Stimulated activated CD4-positive, alpha-beta T cell treated with anti-CD3 and anti-CD28 coated beads, Interleukin-4, amount 100 ng/mL, for 48 hours (primary cell): Measurements from ENCODE around the gene ESRRB.

Source experiments
- DNase-seq, 2 donors: peaks; one replicate each; pipeline ENCODE4 v3.0.0-alpha.2; 2020; ENCODE audit warnings: low read depth in 2 of 2

ESRRB gene

DNA sequence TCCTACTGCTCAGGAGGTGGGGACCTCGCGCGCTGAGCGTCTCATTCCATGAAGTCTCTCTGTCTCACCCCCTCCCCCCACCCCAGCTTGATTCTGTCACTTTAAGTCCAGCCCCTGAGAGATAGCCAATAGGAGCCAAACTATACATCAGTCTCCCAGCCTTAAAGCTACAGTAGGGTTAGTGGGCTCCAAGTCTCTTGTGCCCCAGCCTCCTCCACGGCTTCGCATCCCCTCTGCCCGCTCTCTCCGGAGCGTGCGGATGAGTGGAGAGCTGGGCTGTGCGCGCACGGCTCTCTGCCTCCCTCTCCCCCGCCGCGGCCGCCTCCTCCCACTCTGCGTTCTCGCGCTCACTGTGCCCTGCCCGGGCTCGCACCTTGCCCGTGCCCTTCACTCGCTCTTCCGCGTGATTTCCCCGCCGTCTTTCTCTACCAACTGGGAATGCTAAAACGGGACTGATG lies at the start of gene ESRRB:
Gene ESRRB (plus strand): TSS at position 191 of the 458 bp plus-strand sequence. CDS start 265 bp downstream, at position 456.
- DNase-seq = no peak

DNA sequence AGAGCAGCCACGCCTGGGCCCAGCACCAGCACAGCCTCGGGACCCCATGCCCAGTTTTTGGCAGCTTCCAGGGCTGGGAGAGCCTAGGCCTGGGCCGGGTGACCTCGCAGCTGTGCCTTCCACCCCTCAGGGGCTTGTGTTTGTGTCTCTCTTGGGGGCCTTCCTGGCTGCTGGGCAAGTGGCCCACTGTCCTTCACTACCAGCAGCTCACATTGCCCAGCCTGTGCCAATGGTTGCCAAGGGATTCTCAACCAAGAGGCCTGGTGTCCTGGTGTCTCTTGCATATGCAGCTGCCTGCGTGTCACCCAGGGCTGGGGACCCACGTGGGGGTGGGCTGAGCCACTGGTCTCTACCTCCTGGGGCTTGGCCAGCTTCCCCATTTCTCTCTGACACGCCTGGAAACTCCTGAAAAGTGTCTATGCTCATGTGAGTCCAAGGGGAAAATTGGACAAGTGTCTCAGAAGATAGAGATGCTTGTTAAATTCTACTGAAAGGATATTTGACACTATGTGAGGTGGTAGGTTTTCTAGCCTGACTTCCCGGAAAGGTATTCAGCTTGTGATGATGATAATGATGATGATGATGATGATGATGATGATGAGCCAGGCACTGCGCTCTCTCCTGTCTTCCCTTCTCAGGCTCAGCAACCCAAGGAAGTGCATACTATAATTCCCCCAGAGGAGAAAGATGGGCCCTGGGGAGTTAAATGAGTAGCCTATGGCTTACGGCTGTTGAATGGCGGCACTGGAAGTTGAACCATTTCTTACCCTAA lies 48.8 kb upstream of the ESRRB start:
- no peak for DNase-seq

DNA sequence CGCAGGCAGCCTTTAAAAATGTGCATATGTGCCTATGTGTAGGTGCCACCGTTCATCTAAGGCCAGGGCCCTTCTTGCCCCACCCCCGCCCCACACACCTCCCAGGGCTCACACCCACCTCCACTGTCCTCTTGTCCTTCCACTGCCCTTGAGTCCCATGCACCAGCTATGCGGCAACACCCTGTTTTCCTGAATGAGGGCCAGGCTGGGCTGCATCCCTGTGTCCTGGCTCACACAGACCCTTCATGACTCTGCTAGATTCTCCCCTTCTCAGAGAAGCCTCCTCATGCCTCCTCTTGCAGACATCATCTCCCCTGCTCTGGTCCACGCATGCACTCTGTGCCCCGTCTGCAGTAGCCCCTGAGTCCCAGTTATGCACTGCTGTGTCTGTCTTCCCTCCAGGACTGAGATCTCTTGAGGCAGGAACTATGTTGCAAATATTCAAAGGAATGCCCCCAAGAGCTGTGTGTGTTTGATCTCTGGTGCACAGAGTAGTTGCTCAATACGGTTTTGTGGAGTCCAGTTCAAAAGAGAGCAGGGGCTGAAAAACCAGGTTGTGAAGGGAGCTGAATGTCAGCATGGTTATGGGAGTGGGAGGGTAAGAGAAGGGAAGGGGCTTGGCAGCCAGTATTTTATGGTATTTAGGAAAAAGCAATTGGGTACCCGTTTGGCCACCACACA lies 47.3 kb upstream of the ESRRB start:
- no peak for DNase-seq

DNA sequence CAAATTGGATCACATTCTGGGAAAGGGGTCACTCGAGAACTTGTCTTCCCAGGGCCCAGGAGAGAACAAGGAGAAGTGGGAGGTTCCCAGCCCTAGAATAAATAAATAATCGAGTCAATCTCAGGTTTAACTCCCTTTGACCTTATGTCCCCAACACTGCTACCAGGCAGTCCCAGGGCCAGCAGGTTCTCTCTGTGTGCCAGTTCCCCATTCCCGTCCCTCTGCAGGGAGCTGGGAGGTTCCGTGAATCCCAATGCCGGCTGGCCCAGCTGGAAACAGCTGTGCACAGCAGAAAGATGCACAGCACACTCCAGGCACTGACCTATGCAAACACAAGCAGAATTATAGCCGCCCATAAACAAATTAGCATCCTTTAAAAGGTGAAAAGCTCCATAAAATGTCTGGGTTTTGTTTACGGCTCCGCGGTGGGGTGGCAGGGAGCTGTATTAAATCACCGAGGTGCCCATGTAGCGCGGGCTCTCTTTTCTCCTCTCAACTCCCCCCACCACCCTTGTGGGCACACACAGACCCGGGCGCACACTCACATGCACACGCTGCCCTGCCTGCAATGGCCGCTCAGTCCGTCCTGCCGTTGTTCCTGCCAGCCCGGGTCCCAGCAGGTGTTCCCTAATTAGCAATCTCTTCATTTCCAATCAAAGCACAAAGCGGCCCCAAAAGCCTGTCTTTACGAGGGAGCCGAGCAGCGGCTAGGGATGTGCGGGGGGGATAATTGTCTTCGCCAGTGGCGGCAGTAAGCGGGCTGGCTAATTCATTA lies 46.6 kb upstream of the ESRRB start:
- no peak for DNase-seq

DNA sequence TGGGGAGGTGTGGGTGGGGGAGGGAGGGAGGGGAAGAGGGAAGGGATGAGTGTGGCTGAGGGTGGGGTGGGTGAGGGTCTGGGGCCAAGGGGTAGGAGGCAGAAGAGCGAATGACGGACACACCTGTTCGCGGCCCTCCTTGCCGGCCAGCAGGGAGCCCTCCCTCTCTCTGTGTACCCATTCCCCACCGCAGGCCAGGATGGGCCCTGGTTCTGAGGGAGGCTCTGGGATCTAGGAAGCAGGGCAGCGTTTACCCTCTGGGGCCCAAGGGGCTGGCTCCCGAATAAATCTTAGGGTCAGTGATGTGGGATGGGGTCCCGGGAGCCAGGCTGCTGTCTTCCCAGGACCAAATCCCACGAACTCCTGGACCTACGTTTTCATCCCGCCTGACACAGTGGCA lies 46.0 kb upstream of the ESRRB start:
- DNase-seq = no peak

DNA sequence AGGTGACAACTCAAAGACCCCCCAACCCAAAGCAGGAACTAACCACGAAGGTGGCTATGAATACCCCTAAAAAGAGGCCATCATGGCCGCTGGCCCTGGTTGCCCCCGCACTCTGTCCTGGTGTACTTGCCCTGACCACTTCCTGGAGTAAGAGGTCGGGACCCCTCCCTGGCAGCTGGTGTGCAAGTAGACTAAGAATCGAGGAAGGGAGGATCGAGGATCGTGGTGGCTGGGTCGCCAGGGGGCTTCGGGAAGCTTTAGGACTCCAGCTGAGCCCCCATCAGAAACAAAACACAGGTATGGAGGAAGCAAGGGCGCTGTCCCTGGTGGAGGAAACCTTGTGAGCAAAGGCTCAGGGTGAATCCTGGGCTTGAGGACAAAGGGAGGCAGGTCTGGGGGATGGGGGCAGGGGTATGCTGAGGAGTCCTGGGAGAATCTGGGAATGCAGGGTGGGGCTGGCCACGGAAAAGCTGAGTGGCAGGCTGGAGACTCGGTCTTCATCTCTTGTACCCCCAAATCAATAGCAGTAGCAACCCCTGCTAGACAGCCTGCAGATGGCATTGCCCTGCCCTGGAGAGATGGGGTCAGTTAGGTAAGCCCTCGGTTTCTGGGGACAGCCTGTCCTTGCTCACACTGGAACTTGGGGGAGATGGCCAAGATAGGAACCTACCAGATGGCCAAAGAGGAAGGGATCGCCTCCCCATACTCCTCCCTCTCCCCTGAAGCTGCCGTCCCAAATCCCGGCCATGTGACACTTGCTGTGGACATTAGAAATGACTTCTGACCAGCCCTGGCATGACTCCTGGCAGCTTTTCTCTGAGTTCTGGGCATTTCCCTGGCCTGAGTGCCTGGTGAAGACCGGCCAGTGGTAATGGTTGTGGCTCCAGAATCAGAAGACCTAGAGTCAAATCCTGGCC lies 45.3 kb upstream of the ESRRB start:
- no peak for DNase-seq

DNA sequence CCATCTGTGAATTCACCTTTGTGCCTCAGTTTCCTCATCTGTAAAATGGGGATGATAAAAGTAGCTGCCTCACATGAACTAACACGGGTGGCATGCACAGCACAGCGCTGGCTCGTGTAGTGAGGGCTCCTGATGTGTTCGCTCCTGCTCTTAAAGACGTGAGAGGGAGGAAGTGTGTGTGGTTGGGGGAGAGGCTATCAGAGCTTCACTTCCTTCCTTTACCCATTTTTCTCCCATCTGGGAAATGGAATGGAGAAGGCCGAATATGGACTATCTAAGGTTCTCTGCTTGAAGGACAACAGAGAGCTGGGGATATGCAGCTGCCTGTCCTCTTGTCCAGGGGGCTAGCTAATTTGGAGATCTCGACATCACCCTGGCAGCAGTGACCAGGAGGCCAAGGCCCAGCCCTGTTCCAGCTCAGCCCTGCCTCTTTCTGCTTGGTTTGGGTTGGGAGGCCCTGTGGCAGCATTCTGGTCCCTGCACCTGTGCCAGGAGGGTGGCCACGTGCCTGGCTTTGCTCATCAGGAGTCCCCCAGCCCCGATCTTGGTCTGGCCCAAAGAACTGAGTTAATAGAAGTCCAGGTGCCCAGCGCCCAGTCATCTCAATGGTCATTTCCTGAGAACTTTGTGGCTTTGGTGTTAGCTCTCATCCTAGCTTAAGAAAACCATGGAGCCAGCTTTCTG lies 44.5 kb upstream of the ESRRB start:
- DNase-seq = no peak

DNA sequence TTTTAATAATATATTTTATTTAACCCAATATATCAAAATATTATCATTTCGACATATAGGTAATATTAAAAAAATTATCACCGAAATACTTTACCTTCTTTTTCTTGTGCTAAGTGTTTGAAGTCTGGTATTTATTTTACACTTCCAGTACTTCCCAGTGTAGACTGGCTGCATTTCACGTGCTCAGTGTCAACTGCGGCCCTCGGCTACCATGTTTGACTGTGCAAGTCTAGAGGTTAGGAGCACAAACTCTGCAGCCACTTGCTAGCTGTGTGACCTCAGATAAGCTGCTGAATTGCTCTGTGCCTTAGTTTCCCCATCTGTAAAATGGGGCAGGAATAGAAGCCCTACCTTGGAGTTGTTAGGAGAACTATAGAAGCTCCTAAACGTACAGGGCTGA lies 42.3 kb upstream of the ESRRB start:
- DNase-seq = no peak

DNA sequence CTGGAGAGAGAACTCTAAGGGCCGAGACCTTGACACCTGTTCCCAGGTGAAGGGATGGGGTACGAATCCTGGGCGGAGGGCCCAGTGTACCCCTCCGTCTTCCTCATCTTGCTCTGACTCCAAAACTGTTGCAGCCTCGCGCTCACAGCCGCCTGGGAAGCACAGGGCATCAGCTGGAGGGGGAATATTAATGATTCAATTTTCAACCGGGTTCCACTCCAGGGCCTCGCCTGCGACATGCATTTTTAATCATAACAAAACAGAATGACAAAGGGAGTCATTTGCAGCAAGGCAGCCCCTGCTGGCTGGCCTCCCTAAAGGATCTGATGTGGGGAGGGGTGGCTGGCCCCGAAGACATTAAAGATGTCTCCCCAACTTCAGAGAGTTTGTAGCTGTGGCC lies 41.6 kb upstream of the ESRRB start:
- DNase-seq = no peak

DNA sequence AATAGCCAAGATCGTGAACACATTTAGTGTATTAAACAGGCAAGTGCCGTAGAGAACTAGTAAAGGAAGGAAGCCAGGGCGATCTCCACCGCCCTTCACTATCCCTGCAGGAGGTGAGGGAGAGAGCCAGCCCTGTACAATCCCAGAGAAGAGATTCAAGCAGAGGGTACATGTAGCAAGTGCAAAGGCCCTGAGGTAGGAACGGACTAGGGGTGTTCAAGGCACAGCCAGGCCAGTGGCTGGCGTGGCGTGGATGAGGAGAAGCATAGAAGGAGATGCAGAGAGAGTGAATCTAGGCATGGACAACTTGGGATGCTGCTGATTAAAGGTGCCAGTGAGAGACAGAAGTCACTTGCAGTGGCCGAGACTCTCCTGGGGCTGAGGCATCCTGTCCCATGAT lies 39.1 kb upstream of the ESRRB start:
- no peak for DNase-seq

DNA sequence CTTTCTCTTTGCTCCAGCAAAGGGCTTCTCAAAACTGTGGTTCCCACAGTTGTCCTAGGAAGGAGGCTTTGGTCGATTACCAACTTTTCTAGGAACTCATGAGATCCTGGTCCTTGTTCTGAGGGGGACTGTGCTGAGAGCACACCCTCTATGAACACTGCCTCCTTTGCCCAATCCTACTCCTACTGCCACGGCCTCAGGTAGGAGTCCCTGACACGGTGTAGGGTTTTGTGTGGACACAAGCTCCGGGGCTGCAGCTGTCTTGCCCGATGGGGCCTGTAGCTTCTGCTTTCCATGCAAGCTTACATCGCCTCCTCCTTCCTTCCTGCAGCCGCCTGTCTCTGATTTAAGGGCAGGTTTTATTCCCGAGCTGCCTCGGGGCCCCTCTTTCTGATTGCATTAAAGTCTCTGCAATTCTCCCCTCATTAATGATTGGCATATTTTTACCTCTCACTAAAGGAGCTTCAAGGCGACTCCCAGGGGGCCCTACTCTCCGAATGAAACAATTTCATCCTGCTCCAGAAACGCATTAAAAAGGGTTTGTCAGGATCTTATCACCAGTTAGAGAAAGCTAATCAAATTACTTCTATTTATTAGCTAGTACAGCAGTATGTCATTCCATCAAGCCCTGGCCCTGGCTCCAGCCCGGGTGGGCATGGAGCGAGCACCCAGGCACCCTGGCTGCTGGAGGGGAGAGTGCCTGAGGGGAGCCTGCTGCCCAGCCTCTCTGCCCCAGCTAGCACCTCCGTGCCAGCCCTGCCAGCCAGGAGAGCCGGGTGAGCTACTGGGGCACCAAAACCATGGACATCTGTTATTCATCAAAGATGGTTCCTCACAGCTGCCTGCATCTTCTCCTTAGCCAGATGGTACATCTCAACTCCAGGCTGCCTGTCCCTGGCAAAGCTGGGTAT lies 38.0 kb upstream of the ESRRB start:
- no peak for DNase-seq

DNA sequence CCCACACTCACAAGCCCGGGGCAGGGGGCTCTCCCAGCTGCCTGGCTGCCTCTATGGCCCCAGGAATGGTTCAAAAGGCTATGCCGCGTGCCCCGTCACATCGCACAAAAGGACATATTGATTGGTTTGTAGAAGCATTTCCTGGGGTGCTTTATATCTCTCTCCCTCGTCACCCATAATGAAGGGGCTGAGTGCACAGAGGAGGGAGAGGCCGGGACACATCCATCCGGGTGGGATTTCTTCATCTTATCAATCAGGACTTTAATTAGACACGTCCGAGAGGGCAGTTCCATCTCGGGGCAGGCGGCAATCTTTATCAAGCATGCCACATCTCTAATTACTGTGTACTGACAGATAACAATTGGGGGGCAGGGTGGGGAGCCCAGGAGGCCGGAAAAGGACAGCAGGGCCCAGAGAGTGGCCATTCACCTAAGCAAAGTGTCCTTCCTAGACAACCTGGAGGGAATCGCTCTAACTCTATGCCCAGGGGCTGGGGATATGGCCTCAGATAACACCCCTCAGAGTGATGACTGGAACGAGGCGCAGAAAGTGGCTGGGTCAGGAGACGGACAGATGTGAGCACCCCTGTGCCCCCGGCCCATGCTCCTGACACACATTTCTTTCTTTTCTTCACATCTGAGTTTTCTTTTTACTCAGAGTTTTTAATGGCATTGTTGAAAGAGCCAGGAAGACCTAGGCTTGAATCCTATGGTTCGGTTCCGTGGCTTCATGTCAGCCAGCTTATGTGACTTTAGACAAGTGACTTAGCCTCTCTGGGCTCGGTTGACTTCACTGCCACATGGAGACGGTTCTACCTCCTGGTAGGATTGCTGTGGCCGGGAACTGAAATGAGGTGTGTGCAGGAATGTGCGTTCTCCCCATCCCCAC lies 36.0 kb upstream of the ESRRB start:
- DNase-seq = no peak

DNA sequence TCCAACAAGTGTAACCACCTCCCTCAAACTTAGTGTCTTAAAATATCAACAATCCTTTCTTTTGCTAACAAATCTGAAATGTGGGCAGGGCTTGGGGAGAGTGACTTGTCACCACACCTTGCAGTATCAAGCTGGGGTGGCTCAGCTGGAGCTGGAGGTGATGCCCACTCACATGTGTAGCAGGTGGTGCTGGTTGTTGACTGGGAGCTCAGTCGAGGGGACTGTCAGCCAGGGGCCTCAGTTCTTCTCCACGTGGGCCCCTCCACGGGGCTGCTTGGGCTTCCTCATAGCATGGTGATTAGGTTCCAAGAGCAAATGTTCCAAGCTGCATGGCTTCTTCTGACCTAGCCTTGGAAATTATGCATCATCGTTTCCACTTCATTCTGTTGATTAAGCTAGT lies 32.6 kb upstream of the ESRRB start:
- no peak for DNase-seq

DNA sequence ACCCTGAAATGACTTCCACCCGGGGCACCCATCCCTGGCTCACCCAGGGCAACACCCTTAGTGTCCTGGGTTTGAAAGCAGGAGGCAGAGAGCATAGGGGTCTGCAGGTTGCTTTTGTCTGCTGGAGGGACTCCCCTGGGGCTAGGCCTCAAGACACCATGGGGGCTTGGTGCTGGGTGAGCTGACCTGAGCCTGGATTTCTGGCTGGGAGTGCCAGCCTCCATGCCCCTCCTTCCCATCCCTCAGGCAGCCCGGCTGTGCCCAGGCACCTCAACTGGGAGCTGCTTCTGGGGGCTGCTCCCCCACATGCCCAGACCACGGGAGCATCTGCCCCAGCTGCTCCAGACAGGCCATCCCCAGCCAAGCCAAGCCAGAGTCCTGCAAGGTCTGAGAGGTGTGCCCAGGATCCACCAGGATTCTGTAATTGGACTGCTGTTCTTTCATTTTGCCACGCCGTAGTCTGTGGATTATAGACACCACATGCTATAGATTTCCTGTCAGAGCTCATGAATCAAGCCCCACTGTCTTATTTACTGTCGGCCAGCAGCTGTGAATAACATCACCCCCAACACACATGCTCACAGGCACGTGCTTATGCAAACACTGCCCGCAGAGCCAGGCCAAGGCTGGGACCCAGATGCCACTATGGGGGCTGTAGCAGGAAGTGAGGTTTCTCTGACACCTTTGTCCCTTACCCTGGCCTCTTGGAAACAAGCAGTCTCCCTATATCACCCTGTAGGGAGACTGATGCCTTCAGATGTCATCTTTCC lies 29.4 kb upstream of the ESRRB start:
- no peak for DNase-seq

DNA sequence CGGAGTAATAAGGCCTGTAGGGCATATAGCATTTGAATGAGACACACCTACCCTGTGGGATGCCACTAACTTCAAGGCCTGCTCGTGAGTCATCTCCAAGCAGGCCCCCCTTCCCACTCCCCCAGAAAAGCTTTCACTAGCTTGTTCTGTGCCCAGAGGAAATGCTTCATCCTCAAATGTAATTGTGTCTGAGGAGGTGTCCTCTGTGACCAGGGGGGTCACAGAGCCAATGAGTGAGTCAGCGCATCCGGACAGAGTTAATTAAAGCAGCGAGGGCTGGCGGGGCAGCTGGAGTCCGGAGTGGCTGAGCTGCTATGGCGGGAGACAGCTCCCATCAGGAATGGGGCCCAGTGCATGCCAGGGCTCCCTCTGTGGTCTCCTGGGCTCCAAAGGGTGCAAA lies 27.0 kb upstream of the ESRRB start:
- DNase-seq = no peak

DNA sequence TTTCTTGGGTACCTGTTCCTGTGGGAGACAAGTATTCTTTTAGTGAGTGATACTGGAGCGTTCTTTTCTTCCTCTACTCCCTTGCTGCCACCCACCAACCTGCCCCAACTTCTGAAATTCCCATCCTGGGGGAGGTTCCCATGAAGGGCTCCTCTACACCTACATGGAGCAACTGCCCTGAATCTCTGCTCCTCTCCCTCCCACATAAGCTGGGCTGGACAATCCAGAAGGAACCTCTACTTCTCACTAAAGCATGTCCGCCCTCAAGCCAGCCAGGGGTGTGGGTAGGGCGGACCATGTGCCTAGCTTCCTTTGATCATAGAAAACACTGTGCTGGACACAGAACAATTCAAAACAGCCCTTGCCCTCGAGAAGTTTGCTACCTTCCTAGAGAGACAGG lies 25.9 kb upstream of the ESRRB start:
- no peak for DNase-seq

DNA sequence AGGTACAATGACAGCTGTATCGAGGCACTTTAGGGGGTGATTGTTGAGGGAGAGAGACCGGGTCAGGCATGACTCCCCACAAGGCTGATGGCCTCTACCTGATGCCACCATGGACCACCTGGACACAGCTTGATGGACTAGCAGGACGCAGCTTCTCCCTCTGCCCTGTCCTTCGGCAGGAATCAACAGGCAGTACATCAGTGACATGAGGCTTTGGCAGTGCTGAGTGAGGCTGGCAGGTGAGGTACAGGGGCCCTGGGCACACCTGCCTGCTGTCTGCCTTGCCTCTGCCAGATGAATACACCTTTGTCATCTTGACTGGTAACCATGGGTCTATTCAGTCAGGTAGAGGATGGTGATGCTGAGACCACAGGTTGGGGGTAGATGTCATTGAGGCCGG lies 25.3 kb upstream of the ESRRB start:
- DNase-seq = no peak

DNA sequence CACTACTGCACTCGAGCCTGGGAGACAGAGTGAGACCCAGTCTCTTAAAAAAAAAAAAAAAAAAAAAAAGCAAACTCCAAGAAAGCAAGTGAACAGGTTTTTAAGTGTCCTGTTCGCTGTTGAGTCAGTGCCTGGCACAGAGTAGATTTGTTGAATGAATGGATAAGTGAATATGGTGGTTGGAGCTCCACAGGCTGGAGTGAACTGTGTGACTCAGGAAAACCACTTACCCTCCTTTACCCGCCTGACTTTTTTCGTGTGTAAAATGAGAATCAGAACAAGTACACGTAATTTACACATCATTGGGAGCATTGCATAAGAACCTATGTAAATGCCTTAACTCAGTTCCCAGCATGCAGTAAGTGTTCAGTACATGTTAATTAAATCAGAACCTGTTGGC lies 24.0 kb upstream of the ESRRB start:
- no peak for DNase-seq
